Suprapubic skin (tissue), 4 donors: Measurements from ENCODE around the gene AGBL1.

Experiments
- EP300 ChIP-seq: sonication (generic); formaldehyde crosslinking; IDR thresholded peaks from one replicate; pipeline ENCODE4 v1.6.1; 2017; ENCODE audit warnings: antibody characterized with exemption
- POLR2A ChIP-seq, 2 donors: fragments of 450-650 bp; IDR thresholded peaks; one replicate each; pipeline ENCODE4 v1.6.1; 2017; ENCODE audit warnings: antibody characterized with exemption in 2 of 2, mild to moderate bottlenecking in 2 of 2, moderate library complexity in 2 of 2
- POLR2AphosphoS5 ChIP-seq, 3 donors: sonication (generic); formaldehyde crosslinking; IDR thresholded peaks; one replicate each; pipeline ENCODE4 v1.6.1; 2017; ENCODE audit warnings: antibody characterized with exemption in 3 of 3
- TF ChIP-seq, protein P1 (sequence below), 2 donors: fragments of 200-600 bp in 1 of 2; fragments of 450-650 bp in 1 of 2; sonication (generic) in 1 of 2; IDR thresholded peaks; one replicate each; pipeline ENCODE4 v1.5.1; 2016 to 2019; ENCODE audit warnings: antibody characterized with exemption in 2 of 2, mild to moderate bottlenecking in 1 of 2, moderate library complexity in 1 of 2

DNA sequence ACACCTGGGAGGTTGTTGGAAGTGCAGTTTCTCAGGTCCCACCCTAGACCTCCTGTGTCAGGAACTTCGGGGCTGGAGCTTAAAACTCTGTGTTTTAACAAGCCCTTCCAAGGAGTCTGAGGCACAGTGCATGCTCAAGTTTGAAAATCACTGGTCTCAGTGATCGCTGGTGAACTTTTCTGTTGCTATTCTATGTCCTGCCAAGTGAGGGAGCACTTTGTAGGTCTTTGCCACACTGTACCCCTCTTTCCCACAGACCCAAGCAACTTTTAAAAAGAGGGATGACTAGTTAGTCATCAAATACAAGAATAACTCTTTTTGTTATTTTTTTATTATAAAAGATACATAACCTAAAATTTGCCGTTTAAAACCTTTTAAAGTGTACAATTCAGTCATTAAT is 133.7 kb downstream of the AGBL1 start:
- TF ChIP-seq, protein P1, sequence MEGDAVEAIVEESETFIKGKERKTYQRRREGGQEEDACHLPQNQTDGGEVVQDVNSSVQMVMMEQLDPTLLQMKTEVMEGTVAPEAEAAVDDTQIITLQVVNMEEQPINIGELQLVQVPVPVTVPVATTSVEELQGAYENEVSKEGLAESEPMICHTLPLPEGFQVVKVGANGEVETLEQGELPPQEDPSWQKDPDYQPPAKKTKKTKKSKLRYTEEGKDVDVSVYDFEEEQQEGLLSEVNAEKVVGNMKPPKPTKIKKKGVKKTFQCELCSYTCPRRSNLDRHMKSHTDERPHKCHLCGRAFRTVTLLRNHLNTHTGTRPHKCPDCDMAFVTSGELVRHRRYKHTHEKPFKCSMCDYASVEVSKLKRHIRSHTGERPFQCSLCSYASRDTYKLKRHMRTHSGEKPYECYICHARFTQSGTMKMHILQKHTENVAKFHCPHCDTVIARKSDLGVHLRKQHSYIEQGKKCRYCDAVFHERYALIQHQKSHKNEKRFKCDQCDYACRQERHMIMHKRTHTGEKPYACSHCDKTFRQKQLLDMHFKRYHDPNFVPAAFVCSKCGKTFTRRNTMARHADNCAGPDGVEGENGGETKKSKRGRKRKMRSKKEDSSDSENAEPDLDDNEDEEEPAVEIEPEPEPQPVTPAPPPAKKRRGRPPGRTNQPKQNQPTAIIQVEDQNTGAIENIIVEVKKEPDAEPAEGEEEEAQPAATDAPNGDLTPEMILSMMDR (IDR thresholded peaks at IDR 0.05), result no peak
- TF ChIP-seq POLR2A (IDR thresholded peaks at IDR 0.05), result no peak
- TF ChIP-seq POLR2AphosphoS5 (IDR thresholded peaks at IDR 0.05), result no peak
- TF ChIP-seq EP300, result no peak
